ENCODE measurements around the gene ZNF77. TPM values are rescaled to one million over a fixed set of nuclear protein-coding genes. Genes with fewer than 3 reads are reported as not detected.

Gene ZNF77
- total RNA-seq, 2 donors from 2014 or later, result 4.6 to 7.1 TPM

GRCh38 chr19:2888731-2889224, 56.0 kb downstream of the ZNF77 start:
- TF ChIP-seq, protein P1, sequence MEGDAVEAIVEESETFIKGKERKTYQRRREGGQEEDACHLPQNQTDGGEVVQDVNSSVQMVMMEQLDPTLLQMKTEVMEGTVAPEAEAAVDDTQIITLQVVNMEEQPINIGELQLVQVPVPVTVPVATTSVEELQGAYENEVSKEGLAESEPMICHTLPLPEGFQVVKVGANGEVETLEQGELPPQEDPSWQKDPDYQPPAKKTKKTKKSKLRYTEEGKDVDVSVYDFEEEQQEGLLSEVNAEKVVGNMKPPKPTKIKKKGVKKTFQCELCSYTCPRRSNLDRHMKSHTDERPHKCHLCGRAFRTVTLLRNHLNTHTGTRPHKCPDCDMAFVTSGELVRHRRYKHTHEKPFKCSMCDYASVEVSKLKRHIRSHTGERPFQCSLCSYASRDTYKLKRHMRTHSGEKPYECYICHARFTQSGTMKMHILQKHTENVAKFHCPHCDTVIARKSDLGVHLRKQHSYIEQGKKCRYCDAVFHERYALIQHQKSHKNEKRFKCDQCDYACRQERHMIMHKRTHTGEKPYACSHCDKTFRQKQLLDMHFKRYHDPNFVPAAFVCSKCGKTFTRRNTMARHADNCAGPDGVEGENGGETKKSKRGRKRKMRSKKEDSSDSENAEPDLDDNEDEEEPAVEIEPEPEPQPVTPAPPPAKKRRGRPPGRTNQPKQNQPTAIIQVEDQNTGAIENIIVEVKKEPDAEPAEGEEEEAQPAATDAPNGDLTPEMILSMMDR (conservative IDR thresholded peaks at IDR 0.05), result no peak
- DNase-seq, result no peak
- H3K36me3 ChIP-seq (ENCODE audit: control insufficient read depth, insufficient read depth, low read length), result no peaks in the 10 kb centered on the region
- Mint-ChIP-seq H3K36me3 (ENCODE audit: low read depth) (no peaks in the 10 kb centered on the region), H3K27me3 (ENCODE audit: insufficient read depth) (peaks cover 5% of the 10 kb centered on the region), H3K27ac (no peak overlapping the region), H3K4me1 (no peaks in the 10 kb centered on the region), H3K4me3 (no peak overlapping the region), H3K9me3 (peaks cover 27% of the 10 kb centered on the region)
- no peak overlapping the region for H3K9ac ChIP-seq (ENCODE audit: extremely low read depth, low read length, poor library complexity, severe bottlenecking)
- H3K27me3 ChIP-seq (ENCODE audit: control insufficient read depth, insufficient read depth, low read length, poor library complexity, severe bottlenecking), result no peaks in the 10 kb centered on the region
- H3K9me3 ChIP-seq (ENCODE audit: control insufficient read depth, low read length), result no peaks in the 10 kb centered on the region
- no peaks in the 10 kb centered on the region for H3K4me1 ChIP-seq (ENCODE audit: control insufficient read depth, insufficient read depth, low read length)
- 88 to 90% methylated on average over 32 to 37 of the region's 37 CpGs for WGBS, 2 experiments (ENCODE audit: insufficient coverage in 1 of 2, insufficient read length in 1 of 2)
- no peak overlapping the region for H3K4me3 ChIP-seq (ENCODE audit: low read length)
- H3K27ac ChIP-seq (ENCODE audit: low read depth, low read length), result no peak overlapping the region

GRCh38 chr19:2887391-2887914, 57.3 kb downstream of the ZNF77 start:
- H3K27me3 ChIP-seq (ENCODE audit: control insufficient read depth, insufficient read depth, low read length, poor library complexity, severe bottlenecking), result no peaks in the 10 kb centered on the region
- Mint-ChIP-seq H3K4me3 (no peak overlapping the region), H3K4me1 (no peaks in the 10 kb centered on the region), H3K27me3 (ENCODE audit: insufficient read depth) (peaks cover 2% of the 10 kb centered on the region), H3K36me3 (ENCODE audit: low read depth) (no peaks in the 10 kb centered on the region), H3K9me3 (peaks cover 33% of the 10 kb centered on the region), H3K27ac (peak overlapping the region; percentile 85)
- H3K27ac ChIP-seq (ENCODE audit: low read depth, low read length), result no peak overlapping the region
- H3K4me1 ChIP-seq (ENCODE audit: control insufficient read depth, insufficient read depth, low read length), result no peaks in the 10 kb centered on the region
- DNase-seq, result peak; percentile 56
- H3K9ac ChIP-seq (ENCODE audit: extremely low read depth, low read length, poor library complexity, severe bottlenecking), result no peak overlapping the region
- WGBS, 2 experiments (ENCODE audit: insufficient coverage in 1 of 2, insufficient read length in 1 of 2), result 38 to 52% methylated on average over 7 to 9 of the region's 9 CpGs
- no peaks in the 10 kb centered on the region for H3K9me3 ChIP-seq (ENCODE audit: control insufficient read depth, low read length)
- H3K36me3 ChIP-seq (ENCODE audit: control insufficient read depth, insufficient read depth, low read length), result no peaks in the 10 kb centered on the region
- TF ChIP-seq, protein P1 (conservative IDR thresholded peaks at IDR 0.05), result peak; percentile 76
- no peak overlapping the region for H3K4me3 ChIP-seq (ENCODE audit: low read length)

DNA sequence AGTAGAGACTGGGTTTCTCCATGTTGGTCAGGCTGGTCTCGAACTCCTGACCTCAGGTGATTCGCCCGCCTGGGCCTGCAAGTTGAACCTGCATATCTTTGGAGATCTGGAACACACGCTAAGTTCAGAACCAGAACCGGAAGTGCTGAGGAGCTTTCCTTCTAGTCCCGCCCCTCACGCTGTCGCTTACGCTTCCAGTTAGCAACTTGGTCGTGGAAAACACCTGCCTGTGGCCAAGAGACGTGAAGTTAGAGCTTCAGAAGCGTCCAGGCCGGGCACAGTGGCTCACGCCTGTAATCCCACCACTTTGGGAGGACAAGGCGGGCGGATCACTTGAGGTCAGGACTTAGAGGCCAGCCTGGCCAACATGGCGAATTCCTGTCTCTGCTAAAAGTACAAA, 59.0 kb downstream of the ZNF77 start:
- H3K27ac Mint-ChIP-seq, result no peak overlapping the region
- peaks cover 2% of the 10 kb centered on the region for H3K27me3 Mint-ChIP-seq (ENCODE audit: insufficient read depth)
- Histone ChIP-seq H3K27ac (ENCODE audit: low read depth, low read length) (no peak overlapping the region), H3K9me3 (ENCODE audit: control insufficient read depth, low read length) (no peaks in the 10 kb centered on the region), H3K4me3 (ENCODE audit: low read length) (no peak overlapping the region), H3K27me3 (ENCODE audit: control insufficient read depth, insufficient read depth, low read length, poor library complexity, severe bottlenecking) (no peaks in the 10 kb centered on the region), H3K9ac (ENCODE audit: extremely low read depth, low read length, poor library complexity, severe bottlenecking) (no peak overlapping the region), H3K4me1 (ENCODE audit: control insufficient read depth, insufficient read depth, low read length) (no peaks in the 10 kb centered on the region), H3K36me3 (ENCODE audit: control insufficient read depth, insufficient read depth, low read length) (no peaks in the 10 kb centered on the region)
- H3K4me1 Mint-ChIP-seq, result no peaks in the 10 kb centered on the region
- DNase-seq, result no peak
- peaks cover 36% of the 10 kb centered on the region for H3K9me3 Mint-ChIP-seq
- TF ChIP-seq, protein P1 (conservative IDR thresholded peaks at IDR 0.05), result no peak
- H3K36me3 Mint-ChIP-seq (ENCODE audit: low read depth), result no peaks in the 10 kb centered on the region
- no peak overlapping the region for H3K4me3 Mint-ChIP-seq
- 87 to 88% methylated on average over 16 to 17 of the region's 17 CpGs for WGBS, 2 experiments (ENCODE audit: insufficient coverage in 1 of 2, insufficient read length in 1 of 2)

All from endodermal cell (in vitro differentiated cells).